Thymus (tissue), 11 donors: ENCODE data around the gene AGFG1. TPM values are rescaled to one million over a fixed set of nuclear protein-coding genes. Genes with fewer than 3 reads are reported as not detected.

Experiments used
- DNase-seq, 9 donors: peaks; one replicate each; pipeline ENCODE4 v3.0.0-alpha.2; 2013; ENCODE audit warnings: low spot score in 9 of 9, low read depth in 6 of 9, missing footprints in 1 of 9
- H3K27ac ChIP-seq, 2 donors: one replicate each; pipeline ENCODE4 v1.5.1; 2013; ENCODE audit warnings: control low read depth in 1 of 2, low read depth in 1 of 2, low read length in 1 of 2, mild to moderate bottlenecking in 1 of 2, moderate library complexity in 1 of 2
- H3K27me3 ChIP-seq, 2 donors: one replicate each; pipeline ENCODE4 v1.5.1; 2013; ENCODE audit warnings: low read length in 1 of 2; ENCODE audit not compliant: control insufficient read depth in 2 of 2, insufficient read depth in 1 of 2
- H3K36me3 ChIP-seq, 2 donors: one replicate each; pipeline ENCODE4 v1.5.1; 2013; ENCODE audit warnings: low read length in 1 of 2, mild to moderate bottlenecking in 1 of 2, moderate library complexity in 1 of 2; ENCODE audit not compliant: control insufficient read depth in 2 of 2, insufficient read depth in 2 of 2
- H3K4me1 ChIP-seq, 2 donors: one replicate each; pipeline ENCODE4 v1.5.1; 2013; ENCODE audit warnings: low read length in 2 of 2; ENCODE audit not compliant: control insufficient read depth in 2 of 2, insufficient read depth in 2 of 2
- H3K4me3 ChIP-seq, 2 donors: one replicate each; pipeline ENCODE4 v1.5.1; 2013; ENCODE audit warnings: low read length in 2 of 2, control low read depth in 1 of 2, mild to moderate bottlenecking in 1 of 2
- H3K9me3 ChIP-seq, 2 donors: one replicate each; pipeline ENCODE4 v1.5.1; 2013; ENCODE audit warnings: low read length in 1 of 2, mild to moderate bottlenecking in 1 of 2; ENCODE audit not compliant: control insufficient read depth in 2 of 2, insufficient read depth in 1 of 2
- WGBS: extraction: QIAGEN DNeasy Blood & Tissue Kit; methylation state at CpG from one replicate; pipeline ENCODE4 v1.1.7; 2013; 5-methylcytosine and 5-hydroxymethylcytosine counted together
- polyA plus RNA-seq: library from polyadenylated mRNA; stranded (reverse); fragments of 200-250 nt; gene quantifications from one replicate; pipeline ENCODE4 v1.2.3, GENCODE V29; 2013
- total RNA-seq: library from RNA; stranded (reverse); fragments of 120-200 nt; gene quantifications from one replicate; pipeline ENCODE4 v1.2.4, GENCODE V29; 2013
- donor health status: healthy.

Gene AGFG1
- total and polyA plus RNA-seq, 2 donors: 47.4 to 56.3 TPM

DNA sequence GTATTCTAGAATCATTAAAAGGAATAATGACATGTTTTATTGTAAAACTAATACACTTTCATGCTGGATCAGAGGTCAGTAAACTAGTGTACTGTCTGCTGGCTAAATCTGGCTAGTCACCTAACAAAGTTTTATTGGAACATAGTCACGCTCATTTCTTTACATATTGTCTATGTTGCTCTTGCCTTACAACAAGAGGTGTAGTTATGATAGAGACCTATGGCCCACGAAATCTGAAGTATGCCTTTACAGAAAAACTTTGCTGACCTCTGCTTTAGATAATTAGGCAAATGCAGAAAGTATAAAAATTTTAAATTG lies 96.9 kb downstream of the AGFG1 start:
- Histone ChIP-seq H3K4me3 (no peak overlapping the region), H3K27me3 (no peaks in the 10 kb centered on the region), H3K27ac (no peak overlapping the region), H3K9me3 (no peaks in the 10 kb centered on the region), H3K4me1 (no peaks in the 10 kb centered on the region), H3K36me3 (no peaks in the 10 kb centered on the region)
- WGBS: 96% methylated on average over 2 of the region's 2 CpGs
- DNase-seq: no peak

DNA sequence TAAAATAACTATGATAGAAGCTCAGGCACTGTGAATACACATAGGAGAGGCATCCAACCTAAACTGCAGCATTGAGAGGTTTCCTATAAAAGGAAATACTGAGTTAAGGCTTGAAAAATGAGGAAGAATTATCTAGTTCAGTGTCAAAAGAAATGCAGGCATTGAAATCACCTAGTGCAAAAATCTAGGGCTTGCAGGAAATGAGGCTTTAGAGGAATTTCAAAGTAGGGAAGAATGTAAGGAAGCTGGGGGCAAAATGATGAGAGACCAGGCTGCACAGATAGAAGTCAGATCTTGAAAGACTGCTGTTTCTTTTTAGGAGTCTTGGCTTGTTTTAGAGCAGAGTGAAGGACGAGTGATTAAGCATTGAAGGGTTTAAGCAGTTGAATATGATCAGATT lies 98.7 kb downstream of the AGFG1 start:
- Histone ChIP-seq H3K9me3 (no peaks in the 10 kb centered on the region), H3K4me1 (no peaks in the 10 kb centered on the region), H3K4me3 (no peak overlapping the region), H3K27ac (no peak overlapping the region), H3K27me3 (no peaks in the 10 kb centered on the region), H3K36me3 (no peaks in the 10 kb centered on the region)
- WGBS: 70% methylated on average over 1 of the region's 1 CpG
- no peak for DNase-seq

DNA sequence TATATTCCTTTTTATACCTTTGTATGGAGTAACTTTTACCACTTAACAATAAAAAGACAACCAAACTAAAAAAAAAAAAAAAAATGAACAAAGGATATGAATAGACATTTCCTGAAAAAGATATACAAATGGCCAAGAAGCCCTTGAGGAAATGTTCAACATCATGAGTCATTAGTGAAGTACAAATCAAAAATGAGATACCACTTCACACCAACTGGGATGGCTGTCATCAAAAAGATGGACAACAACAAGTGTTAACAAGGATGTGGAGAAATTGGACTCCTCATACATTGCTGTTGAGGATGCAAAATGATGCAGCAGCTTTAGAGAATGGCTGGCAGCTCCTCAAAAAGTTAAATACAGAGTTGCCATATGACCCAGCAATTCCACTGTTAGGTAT lies 104.2 kb downstream of the AGFG1 start:
- DNase-seq: no peak
- no peaks in the 10 kb centered on the region for H3K9me3 ChIP-seq
- no peak overlapping the region for H3K4me3 ChIP-seq
- no peaks in the 10 kb centered on the region for H3K4me1 ChIP-seq
- no peaks in the 10 kb centered on the region for H3K27me3 ChIP-seq
- no peak overlapping the region for H3K27ac ChIP-seq
- no peaks in the 10 kb centered on the region for H3K36me3 ChIP-seq

DNA sequence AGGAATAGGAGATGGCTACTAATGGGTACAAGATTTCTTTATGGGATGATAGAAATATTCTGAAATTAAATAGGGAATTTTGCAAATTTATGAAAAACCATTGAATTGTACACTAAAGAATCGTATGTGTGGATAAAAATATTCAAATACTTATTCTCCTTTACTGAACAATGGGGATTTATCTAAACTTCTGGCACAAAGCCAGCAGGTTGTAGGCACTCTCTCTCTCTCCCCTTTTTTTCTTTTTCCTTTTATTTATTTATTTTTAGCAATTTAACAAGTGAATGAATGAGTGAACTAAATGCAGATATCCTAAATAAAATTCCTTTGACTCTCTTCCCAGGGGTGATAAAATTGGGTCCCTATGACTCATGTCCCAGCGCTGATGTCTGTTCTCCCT lies 104.9 kb downstream of the AGFG1 start:
- no peaks in the 10 kb centered on the region for H3K4me1 ChIP-seq
- no peak overlapping the region for H3K4me3 ChIP-seq
- 92% methylated on average over 2 of the region's 2 CpGs for WGBS
- no peaks in the 10 kb centered on the region for H3K9me3 ChIP-seq
- no peak for DNase-seq
- no peak overlapping the region for H3K27ac ChIP-seq
- no peaks in the 10 kb centered on the region for H3K27me3 ChIP-seq
- no peaks in the 10 kb centered on the region for H3K36me3 ChIP-seq

DNA sequence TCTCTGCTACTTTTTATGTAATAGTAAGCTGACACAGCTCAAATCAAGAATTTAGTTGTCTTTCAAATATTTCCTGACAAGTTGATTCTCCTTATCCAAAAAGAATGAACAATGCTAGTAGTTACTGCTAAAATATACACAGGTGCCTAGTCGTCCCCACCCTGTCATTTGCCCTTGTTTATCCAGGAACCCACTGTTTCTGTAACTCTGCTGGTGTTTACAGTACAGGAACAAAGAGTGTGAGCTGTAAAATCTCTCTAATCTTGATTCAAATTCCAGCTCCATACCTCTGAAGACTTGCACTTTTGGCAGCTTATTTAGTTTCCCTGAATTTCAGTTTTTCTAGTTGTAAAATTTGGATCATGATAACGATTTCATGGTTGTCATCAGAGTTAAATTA lies 105.6 kb downstream of the AGFG1 start:
- Histone ChIP-seq H3K4me1 (no peaks in the 10 kb centered on the region), H3K27ac (no peak overlapping the region), H3K9me3 (no peaks in the 10 kb centered on the region), H3K36me3 (no peaks in the 10 kb centered on the region), H3K27me3 (no peaks in the 10 kb centered on the region), H3K4me3 (no peak overlapping the region)
- WGBS: 88% methylated on average over 2 of the region's 2 CpGs
- no peak for DNase-seq

DNA sequence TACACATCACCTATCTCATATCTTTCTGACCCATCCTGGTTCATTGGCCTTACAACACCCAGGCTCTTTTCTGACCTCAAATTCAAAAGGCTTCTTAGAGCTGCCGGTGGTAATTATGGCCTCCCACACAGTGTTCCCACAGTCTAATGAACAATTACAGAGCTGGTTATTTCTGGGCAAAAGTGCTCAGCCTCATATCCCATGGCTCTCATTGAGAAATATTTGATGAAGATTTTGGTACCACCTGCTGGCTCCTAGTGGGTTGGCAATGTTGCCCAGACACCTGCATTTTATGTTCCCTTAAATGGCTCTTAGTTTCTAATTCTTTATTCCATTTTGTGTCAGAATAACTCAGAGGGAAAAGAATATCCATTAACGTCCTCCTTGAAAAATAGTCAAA lies 106.7 kb downstream of the AGFG1 start:
- 93% methylated on average over 2 of the region's 2 CpGs for WGBS
- no peak overlapping the region for H3K27ac ChIP-seq
- no peaks in the 10 kb centered on the region for H3K27me3 ChIP-seq
- H3K36me3 ChIP-seq: no peaks in the 10 kb centered on the region
- H3K9me3 ChIP-seq: no peaks in the 10 kb centered on the region
- DNase-seq: no peak
- no peak overlapping the region for H3K4me3 ChIP-seq
- no peaks in the 10 kb centered on the region for H3K4me1 ChIP-seq

DNA sequence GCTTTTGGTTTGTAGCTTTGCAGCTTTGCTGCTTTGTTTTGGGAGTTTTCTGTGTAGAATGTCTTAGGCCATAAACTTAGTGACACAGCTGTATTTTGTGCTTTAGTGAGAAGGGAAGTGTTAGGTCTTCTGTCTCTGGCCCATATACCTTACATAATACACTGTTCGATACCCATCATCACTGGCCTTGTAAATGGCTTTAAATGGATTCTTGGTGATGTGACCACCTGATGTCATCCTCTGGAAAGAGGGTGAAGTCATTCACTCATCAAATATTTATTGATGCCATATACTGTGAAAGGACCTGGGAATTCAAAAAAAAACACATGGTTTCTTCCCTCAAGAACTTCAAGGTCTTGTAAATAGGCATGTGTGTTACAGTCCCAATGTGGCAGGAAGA lies 107.8 kb downstream of the AGFG1 start:
- no peaks in the 10 kb centered on the region for H3K9me3 ChIP-seq
- no peaks in the 10 kb centered on the region for H3K36me3 ChIP-seq
- no peak overlapping the region for H3K27ac ChIP-seq
- no peak overlapping the region for H3K4me3 ChIP-seq
- no peaks in the 10 kb centered on the region for H3K27me3 ChIP-seq
- WGBS: 45% methylated on average over 1 of the region's 1 CpG
- no peaks in the 10 kb centered on the region for H3K4me1 ChIP-seq
- no peak for DNase-seq

DNA sequence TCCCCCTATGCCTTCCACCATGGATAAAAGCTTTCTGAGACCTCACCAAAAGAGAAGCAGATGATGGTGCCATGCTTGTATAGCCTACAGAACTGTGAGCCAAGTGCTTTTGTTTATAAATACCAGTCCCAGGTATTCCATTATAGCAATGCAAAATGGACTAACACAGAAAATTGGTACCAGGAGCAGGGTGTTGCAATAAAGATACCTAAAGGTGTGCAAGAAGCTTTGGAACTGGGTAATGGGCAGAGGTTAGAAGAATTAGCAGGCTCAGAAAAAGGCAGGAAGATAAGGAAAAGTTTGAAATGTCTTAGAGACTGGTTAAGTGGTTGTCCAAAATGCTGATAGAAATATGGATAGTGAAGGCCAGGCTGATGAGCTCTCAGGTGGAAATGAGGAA lies 110.4 kb downstream of the AGFG1 start:
- Histone ChIP-seq H3K27me3 (no peaks in the 10 kb centered on the region), H3K27ac (no peak overlapping the region), H3K4me3 (no peak overlapping the region), H3K36me3 (no peaks in the 10 kb centered on the region), H3K9me3 (no peaks in the 10 kb centered on the region), H3K4me1 (no peaks in the 10 kb centered on the region)
- DNase-seq: no peak

DNA sequence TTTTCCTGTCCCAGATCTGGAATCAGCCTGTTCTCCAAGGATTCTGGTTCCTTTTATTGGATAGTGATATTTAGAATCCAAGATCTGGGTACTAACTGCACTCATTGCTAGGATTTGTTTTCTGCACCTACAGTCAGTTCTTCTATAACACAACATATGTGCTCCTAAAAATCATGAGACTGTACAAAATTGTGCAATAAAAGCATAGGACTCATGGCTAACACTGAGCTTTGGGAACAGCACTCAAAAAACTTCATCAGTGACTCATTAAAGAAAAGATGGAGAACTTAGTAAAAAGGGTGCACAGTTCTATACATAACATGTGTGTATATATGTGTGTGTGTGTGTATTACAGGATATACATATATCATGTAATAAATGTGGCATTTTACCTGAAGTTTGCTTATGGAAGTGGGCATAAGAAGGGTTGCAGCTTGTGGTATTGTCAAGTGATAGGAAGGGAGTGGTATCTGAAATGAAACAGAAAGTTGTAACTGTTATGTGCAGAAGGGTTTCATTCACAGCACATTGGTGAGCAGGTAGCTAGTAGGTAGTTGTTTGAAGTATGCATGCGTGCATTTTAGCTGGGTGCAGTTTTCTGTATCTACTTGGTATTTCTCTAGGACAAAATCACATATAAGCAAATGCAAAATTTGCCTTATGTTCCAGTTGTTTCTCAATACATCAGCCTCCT lies 120.9 kb downstream of the AGFG1 start:
- no peak for DNase-seq
- WGBS: 91% methylated on average over 1 of the region's 1 CpG
- H3K4me3 ChIP-seq: no peak overlapping the region
- H3K36me3 ChIP-seq: no peaks in the 10 kb centered on the region
- no peaks in the 10 kb centered on the region for H3K27me3 ChIP-seq
- no peaks in the 10 kb centered on the region for H3K4me1 ChIP-seq
- H3K9me3 ChIP-seq: no peaks in the 10 kb centered on the region
- no peak overlapping the region for H3K27ac ChIP-seq

DNA sequence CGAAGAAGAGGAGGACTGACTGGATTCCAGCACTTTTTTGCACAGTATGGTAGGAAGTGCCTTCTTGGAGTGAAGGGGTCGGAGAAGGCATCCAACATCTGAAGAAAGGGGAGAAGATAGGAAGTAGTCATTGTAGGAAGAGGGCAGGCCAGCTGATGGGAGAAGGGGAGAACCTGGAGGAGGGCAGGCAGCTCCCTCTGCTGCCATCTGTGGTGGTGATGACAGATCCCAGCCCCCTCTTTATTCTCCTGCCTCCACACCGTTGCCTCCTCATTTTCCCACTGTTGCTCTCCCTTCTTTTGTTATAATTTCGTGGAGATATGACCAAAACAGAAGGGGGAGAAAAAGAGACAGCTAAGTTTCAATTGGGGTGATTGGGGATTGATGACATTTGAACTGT lies 123.8 kb downstream of the AGFG1 start:
- no peak for DNase-seq
- Histone ChIP-seq H3K4me3 (no peak overlapping the region), H3K36me3 (no peaks in the 10 kb centered on the region), H3K27me3 (no peaks in the 10 kb centered on the region), H3K27ac (no peak overlapping the region), H3K4me1 (no peaks in the 10 kb centered on the region), H3K9me3 (no peaks in the 10 kb centered on the region)
- 66% methylated on average over 4 of the region's 4 CpGs for WGBS
